ENCODE results near the gene FEN1. TPM values are rescaled to one million over a fixed set of nuclear protein-coding genes. Genes with fewer than 3 reads are reported as not detected.

Gene FEN1
- total and polyA plus RNA-seq, 2 of the 13 experiments (the other 11 are each of a cell fraction or from before 2014, with no cell fraction given) = 12.4 to 102 TPM

DNA sequence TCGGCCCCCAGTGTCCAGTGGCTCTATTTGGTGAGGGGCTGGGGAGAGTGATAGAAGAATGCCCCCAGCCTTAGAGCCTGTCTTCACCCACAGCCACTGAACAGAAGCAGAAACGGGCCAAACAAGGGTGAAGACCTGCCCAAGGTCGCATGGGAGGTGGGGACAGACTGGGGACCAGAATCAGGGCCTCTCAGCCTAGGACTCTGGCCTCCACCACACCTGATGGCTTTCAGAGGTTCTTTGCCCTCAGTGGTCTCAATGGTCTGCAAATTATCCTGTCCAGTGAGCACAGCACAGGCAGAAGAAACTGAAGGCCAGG, 44.8 kb upstream of the FEN1 start (continued):
- TF ChIP-seq, protein P1, sequence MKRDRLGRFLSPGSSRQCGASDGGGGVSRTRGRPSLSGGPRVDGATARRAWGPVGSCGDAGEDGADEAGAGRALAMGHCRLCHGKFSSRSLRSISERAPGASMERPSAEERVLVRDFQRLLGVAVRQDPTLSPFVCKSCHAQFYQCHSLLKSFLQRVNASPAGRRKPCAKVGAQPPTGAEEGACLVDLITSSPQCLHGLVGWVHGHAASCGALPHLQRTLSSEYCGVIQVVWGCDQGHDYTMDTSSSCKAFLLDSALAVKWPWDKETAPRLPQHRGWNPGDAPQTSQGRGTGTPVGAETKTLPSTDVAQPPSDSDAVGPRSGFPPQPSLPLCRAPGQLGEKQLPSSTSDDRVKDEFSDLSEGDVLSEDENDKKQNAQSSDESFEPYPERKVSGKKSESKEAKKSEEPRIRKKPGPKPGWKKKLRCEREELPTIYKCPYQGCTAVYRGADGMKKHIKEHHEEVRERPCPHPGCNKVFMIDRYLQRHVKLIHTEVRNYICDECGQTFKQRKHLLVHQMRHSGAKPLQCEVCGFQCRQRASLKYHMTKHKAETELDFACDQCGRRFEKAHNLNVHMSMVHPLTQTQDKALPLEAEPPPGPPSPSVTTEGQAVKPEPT (CRISPR knock-in tag; IDR thresholded peaks at IDR 0.05; ENCODE audit: low read depth) = 0 out of 2 replicates have a peak, but pooled peaks have one; percentile 5
- no peak for TF ChIP-seq TOE1 (CRISPR knock-in tag; IDR thresholded peaks at IDR 0.05)
- TF ChIP-seq, protein P2, sequence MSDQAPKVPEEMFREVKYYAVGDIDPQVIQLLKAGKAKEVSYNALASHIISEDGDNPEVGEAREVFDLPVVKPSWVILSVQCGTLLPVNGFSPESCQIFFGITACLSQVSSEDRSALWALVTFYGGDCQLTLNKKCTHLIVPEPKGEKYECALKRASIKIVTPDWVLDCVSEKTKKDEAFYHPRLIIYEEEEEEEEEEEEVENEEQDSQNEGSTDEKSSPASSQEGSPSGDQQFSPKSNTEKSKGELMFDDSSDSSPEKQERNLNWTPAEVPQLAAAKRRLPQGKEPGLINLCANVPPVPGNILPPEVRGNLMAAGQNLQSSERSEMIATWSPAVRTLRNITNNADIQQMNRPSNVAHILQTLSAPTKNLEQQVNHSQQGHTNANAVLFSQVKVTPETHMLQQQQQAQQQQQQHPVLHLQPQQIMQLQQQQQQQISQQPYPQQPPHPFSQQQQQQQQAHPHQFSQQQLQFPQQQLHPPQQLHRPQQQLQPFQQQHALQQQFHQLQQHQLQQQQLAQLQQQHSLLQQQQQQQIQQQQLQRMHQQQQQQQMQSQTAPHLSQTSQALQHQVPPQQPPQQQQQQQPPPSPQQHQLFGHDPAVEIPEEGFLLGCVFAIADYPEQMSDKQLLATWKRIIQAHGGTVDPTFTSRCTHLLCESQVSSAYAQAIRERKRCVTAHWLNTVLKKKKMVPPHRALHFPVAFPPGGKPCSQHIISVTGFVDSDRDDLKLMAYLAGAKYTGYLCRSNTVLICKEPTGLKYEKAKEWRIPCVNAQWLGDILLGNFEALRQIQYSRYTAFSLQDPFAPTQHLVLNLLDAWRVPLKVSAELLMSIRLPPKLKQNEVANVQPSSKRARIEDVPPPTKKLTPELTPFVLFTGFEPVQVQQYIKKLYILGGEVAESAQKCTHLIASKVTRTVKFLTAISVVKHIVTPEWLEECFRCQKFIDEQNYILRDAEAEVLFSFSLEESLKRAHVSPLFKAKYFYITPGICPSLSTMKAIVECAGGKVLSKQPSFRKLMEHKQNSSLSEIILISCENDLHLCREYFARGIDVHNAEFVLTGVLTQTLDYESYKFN (CRISPR knock-in tag; conservative IDR thresholded peaks at IDR 0.05) = peak; percentile 8; the same call in 1 of the 2 replicates

DNA sequence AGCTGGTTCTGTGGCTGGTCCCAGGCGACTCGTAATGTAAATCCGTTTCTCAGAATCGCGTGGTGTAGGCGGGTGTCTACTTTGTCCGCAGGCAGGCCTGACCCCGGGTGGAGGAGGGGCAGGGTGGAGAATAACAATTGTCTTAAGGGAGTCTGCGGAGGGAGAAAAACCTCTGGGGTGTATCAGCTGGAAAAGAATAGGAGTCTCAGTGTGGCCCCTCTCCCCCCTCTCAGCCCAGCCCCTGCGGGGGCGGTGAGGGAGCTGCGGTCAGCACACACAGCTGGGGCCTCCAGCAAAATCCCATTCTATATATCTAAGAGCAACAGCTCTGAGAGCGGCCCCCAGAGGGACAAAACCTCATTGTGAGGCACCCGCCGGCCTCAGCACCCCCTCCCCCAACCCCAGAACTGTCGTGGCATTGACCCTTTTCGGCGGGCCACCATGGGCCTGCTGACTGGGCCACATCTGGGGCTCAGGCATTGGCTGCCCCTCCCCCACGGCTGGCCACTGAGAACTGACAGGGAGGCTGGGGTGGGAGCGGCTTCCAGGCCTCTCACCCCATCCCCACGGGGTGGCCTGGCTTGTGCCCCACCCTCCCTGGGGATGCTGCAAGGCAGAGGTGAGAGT, 43.0 kb upstream of the FEN1 start:
- POLR2A ChIA-PET = interaction anchor here (0.6 to 6.2 kb wide), 10 partner anchors 16 to 84 kb away, joined by 3 to 43 read pairs (median 8); partner anchors contain the start of genes FEN1 and TMEM258
- no peaks in the 10 kb centered on the region for H3K9me3 ChIP-seq (ENCODE audit: low read length)
- FAIRE-seq = no peak
- DNase-seq (ENCODE audit: low spot score) = peak; percentile 72
- H3K4me2 ChIP-seq (ENCODE audit: low read depth, low read length) = peak overlapping the region; percentile 94
- no peaks in the 10 kb centered on the region for H3K27me3 ChIP-seq (ENCODE audit: control insufficient read depth in 1 of 2, insufficient read depth in 2 of 2, low read length in 2 of 2)
- H3K4me1 ChIP-seq (ENCODE audit: insufficient read depth, low read length) = peaks cover 70% of the 10 kb centered on the region
- no peaks in the 10 kb centered on the region for H4K20me1 ChIP-seq (ENCODE audit: insufficient read depth, low read length)
- peak overlapping the region; percentile 44 for H3K9ac ChIP-seq (ENCODE audit: insufficient read depth, low read depth, low read length)
- intact Hi-C loops (cut with micrococcal nuclease; ENCODE audit: unreplicated experiment) (loop anchor here (2.0 kb wide), 1 partner anchor 19 kb away; no protein-coding TSS in a partner anchor), in situ Hi-C loops (cut with HindIII; ENCODE audit: extremely low pct_ligation_motif_present, low pct_unique_long_range_greater_than_20kb) (loop anchor here (5.0 kb wide), 1 partner anchor 33 kb away; no protein-coding TSS in a partner anchor)
- peak; percentile 4 for ATAC-seq
- H3K27ac ChIP-seq (ENCODE audit: extremely low read length, insufficient read depth, low read length) = no peak overlapping the region
- 1% methylated on average over 15 of the region's 21 CpGs for WGBS (ENCODE audit: low lambda C conversion rate)
- peak overlapping the region; percentile 33 to 68 (median 44) for H3K4me3 ChIP-seq (replicated peaks in 1 of 3; ENCODE audit: insufficient read depth in 1 of 3, low read depth in 2 of 3, low read length in 3 of 3)
- peak overlapping the region; percentile 23 for H2AFZ ChIP-seq (ENCODE audit: low read length)
- H3K36me3 ChIP-seq (replicated peaks in 1 of 2; ENCODE audit: control insufficient read depth in 1 of 2, insufficient read depth in 2 of 2, low read length in 2 of 2) = no peaks in the 10 kb centered on the region
- no TSS peak for BruUV-seq (replicated peaks)
- CTCF ChIA-PET (ENCODE audit: low intra/inter-chr PET ratio, low total read pairs) = interaction anchor here (1.8 to 5.4 kb wide), 5 partner anchors 20 to 38 kb away, joined by 5 to 51 read pairs (median 24); no protein-coding TSS in a partner anchor
- peaks cover 22% of the 10 kb centered on the region for H3K79me2 ChIP-seq (ENCODE audit: insufficient read depth, low read length)
- no peak for TF ChIP-seq ZNF850 (CRISPR knock-in tag; conservative IDR thresholded peaks at IDR 0.05)
- no peak for TF ChIP-seq ZNF709 (CRISPR knock-in tag; IDR thresholded peaks at IDR 0.05)
- TF ChIP-seq, protein P3, sequence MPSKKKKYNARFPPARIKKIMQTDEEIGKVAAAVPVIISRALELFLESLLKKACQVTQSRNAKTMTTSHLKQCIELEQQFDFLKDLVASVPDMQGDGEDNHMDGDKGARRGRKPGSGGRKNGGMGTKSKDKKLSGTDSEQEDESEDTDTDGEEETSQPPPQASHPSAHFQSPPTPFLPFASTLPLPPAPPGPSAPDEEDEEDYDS (CRISPR knock-in tag; IDR thresholded peaks at IDR 0.05) = no peak
- no peak for TF ChIP-seq ZBTB20 (CRISPR knock-in tag; IDR thresholded peaks at IDR 0.05; ENCODE audit: borderline replicate concordance, low read depth)
- TF ChIP-seq ZNF569 (CRISPR knock-in tag; IDR thresholded peaks at IDR 0.05; ENCODE audit: borderline replicate concordance) = no peak
- TF ChIP-seq ZNF878 (CRISPR knock-in tag; IDR thresholded peaks at IDR 0.05) = no peak
- TF ChIP-seq SIX1 (CRISPR knock-in tag; IDR thresholded peaks at IDR 0.05; ENCODE audit: borderline replicate concordance) = no peak
- peak; percentile 80 for TF ChIP-seq PRPF4 (IDR thresholded peaks at IDR 0.05; ENCODE audit: low read depth, low read length, poor library complexity, severe bottlenecking)
- TF ChIP-seq IRF2 (CRISPR knock-in tag; IDR thresholded peaks at IDR 0.05) = no peak
- TF ChIP-seq HIVEP1 (CRISPR knock-in tag; IDR thresholded peaks at IDR 0.05) = no peak
- TF ChIP-seq, protein P4, sequence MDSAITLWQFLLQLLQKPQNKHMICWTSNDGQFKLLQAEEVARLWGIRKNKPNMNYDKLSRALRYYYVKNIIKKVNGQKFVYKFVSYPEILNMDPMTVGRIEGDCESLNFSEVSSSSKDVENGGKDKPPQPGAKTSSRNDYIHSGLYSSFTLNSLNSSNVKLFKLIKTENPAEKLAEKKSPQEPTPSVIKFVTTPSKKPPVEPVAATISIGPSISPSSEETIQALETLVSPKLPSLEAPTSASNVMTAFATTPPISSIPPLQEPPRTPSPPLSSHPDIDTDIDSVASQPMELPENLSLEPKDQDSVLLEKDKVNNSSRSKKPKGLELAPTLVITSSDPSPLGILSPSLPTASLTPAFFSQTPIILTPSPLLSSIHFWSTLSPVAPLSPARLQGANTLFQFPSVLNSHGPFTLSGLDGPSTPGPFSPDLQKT (CRISPR knock-in tag; IDR thresholded peaks at IDR 0.05; ENCODE audit: borderline replicate concordance) = no peak
